ENCODE measurements around the gene C10orf90. TPM values are rescaled to one million over a fixed set of nuclear protein-coding genes. Genes with fewer than 3 reads are reported as not detected.
"Not testable (repeated sequence)": the region's sequence is repeated elsewhere in the genome, so short reads cannot be mapped to it uniquely, and the experiment has no call there.

The C10orf90 gene
- total RNA-seq, 2 donors from 2014 or later = 0.43 TPM; not detected in 1

DNA sequence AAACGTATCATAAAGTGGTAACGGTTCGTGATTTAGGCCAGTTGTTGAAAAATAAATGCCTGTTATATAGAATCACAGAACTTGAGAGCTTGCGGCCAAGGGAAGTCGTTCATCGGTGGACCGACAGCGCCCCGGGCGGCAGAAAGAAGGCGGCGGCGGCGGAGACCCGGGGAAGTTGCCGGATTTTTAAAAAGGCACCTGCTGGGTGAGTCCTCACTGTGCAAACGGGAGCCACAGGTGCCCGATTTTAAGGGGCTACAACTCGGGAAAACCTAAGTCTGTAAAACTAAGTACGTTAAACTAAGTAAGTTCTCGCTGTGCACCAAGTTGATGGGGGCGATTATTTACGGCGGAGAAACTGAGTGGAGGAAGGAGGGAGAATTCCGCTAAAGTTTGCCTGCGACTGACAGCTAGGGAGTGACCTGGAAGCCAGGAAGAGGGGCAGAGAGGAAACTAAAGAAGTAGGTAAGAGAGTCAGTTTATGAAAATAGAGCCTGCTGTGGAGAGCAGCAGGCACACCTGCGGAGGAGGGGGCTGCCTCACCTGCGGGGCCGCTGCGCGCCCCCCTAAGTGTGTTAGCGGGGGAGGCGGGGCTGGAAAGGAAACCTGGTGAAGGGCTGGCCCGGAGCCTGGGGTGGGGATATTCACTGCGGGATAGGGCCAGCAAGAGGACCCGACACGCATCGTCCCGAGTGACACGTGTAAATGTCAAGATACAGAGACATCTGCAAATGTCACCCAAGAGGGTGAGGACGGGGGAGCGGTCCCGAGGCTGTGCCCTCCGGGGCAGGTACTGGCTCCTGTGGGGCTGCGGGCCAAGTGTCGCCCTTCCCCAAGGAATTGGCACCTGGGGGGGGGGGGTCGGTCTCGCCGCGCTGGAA lies 283.2 kb downstream of the C10orf90 start:
- Histone ChIP-seq H3K9me3 (no peaks in the 10 kb centered on the region), H3K27ac (peak overlapping the region in 1 of 2 donors; percentile 62), H3K4me1 (peaks cover 0 to 18% of the 10 kb centered on the region in 2 donors), H3K36me3 (no peaks in the 10 kb centered on the region), H3K4me3 (peak overlapping the region; percentile 24 to 51), H3K27me3 (peaks cover 0 to 4% of the 10 kb centered on the region in 2 donors)
- TF ChIP-seq, protein P1, sequence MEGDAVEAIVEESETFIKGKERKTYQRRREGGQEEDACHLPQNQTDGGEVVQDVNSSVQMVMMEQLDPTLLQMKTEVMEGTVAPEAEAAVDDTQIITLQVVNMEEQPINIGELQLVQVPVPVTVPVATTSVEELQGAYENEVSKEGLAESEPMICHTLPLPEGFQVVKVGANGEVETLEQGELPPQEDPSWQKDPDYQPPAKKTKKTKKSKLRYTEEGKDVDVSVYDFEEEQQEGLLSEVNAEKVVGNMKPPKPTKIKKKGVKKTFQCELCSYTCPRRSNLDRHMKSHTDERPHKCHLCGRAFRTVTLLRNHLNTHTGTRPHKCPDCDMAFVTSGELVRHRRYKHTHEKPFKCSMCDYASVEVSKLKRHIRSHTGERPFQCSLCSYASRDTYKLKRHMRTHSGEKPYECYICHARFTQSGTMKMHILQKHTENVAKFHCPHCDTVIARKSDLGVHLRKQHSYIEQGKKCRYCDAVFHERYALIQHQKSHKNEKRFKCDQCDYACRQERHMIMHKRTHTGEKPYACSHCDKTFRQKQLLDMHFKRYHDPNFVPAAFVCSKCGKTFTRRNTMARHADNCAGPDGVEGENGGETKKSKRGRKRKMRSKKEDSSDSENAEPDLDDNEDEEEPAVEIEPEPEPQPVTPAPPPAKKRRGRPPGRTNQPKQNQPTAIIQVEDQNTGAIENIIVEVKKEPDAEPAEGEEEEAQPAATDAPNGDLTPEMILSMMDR (IDR thresholded peaks at IDR 0.05) = peak; percentile 35 to 80
- DNase-seq (ENCODE audit: low spot score) = peak; percentile 85

DNA sequence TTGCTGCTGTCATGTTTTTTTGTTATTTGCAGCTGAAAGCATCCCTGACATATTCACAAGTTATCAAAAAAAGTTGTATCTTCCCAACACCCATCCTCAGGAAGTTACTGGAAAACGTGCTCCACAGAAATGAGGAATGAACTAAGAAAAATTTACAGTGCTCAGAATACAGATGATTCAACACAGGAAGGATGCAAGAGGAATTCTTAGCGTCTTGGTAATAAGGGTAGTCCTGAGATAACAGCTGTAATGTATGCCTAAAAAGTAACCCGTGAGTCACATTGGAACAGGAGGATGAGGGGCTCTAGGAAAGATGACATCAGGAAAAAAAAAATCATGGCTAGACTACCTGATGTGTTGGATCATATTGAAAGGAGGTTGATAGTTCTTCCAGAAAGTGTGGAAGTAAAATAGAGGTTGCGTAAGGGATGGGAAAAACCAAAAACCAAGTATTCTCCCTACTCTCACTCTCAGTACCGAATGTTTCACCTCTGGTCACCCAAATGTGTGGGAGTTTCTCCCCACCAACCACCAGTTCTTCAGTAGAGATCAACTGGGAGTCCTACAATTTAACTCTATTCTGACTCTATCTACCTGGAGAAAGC lies 286.1 kb downstream of the C10orf90 start:
- TF ChIP-seq, protein P1 (IDR thresholded peaks at IDR 0.05) = no peak
- Histone ChIP-seq H3K36me3 (no peaks in the 10 kb centered on the region), H3K27me3 (peaks cover 0 to 4% of the 10 kb centered on the region in 2 donors), H3K9me3 (no peaks in the 10 kb centered on the region), H3K4me3 (no peak overlapping the region), H3K27ac (no peak overlapping the region), H3K4me1 (peaks cover 0 to 18% of the 10 kb centered on the region in 2 donors)
- DNase-seq (ENCODE audit: low spot score) = no peak

DNA sequence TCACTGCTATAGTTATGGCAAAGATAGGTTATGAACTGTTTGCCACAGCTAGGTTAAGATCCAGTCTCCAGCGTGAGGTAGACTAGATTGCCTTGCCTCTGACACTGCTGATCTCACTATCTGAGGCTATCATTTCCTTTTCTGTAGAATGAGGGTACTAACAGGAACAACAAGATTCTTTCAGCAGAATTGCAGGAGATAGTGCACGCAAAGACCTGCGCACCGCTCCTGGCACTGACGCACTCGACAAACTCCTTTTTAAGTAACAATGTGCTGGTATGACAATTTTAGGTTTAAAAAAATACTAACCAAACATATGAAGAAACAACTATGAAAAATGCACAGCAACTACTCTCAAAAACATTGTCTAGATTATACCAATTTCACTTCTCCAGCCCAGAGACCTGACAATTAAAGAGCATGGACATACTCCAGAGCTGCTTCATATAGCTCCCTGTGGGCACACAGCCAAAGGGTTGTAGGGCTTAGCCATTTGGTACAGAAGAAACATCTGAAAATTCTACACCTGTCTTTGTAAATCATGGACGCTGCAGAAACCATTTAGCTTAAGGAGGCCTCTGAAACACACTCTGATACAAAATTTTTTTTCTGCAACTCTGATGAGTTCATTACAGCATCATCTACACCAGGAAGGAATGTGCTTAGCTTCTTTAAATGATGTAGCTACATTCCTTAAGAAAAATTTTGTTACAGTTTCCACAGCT lies 290.0 kb downstream of the C10orf90 start:
- Histone ChIP-seq H3K9me3 (no peaks in the 10 kb centered on the region), H3K27ac (no peak overlapping the region), H3K36me3 (no peaks in the 10 kb centered on the region), H3K4me3 (no peak overlapping the region), H3K4me1 (no peaks in the 10 kb centered on the region), H3K27me3 (no peaks in the 10 kb centered on the region)
- no peak for DNase-seq (ENCODE audit: low spot score)
- TF ChIP-seq, protein P1 (IDR thresholded peaks at IDR 0.05) = no peak

DNA sequence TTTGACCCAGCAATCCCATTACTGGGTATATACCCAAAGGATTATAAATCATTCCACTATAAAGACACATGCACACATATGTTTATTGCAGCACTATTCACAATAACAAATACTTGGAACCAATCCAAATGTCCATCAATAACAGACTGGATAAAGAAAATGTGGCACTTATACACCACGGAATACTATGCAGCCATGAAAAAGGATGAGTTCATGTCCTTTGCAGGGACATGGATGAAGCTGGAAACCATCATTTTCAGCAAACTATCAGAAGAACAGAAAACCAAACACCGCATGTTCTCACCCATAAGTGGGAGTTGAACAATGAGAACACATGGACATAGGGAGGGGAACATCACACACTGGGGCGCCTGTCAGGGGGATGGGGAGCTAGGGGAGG lies 291.3 kb downstream of the C10orf90 start:
- H3K9me3 ChIP-seq; H3K4me3 ChIP-seq; DNase-seq (ENCODE audit: low spot score); H3K4me1 ChIP-seq; H3K27me3 ChIP-seq; H3K27ac ChIP-seq; H3K36me3 ChIP-seq: not testable (repeated sequence)

DNA sequence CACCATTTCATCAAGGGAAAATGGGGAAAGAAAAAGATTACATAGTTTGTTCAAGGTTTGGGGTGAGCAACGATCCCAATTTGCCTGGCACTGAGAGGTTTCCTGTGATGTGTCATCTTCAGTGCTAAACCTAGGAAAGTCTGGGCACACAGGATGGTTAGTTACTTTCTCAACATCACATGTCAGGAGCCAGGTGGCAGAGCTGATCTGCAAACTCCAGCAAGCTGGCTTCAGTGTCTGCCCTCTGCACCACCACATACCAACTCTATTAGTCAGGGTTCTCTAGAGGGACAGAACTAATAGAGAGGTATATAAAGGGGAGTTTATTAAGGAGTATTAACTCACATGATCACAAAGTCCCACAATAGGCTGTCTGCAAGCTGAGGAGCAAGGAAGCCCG lies 293.5 kb downstream of the C10orf90 start:
- Histone ChIP-seq H3K9me3 (peaks cover 0 to 5% of the 10 kb centered on the region in 2 donors), H3K27me3 (no peaks in the 10 kb centered on the region), H3K36me3 (no peaks in the 10 kb centered on the region), H3K27ac (no peak overlapping the region), H3K4me3 (no peak overlapping the region), H3K4me1 (no peaks in the 10 kb centered on the region)
- DNase-seq (ENCODE audit: low spot score) = no peak
- TF ChIP-seq, protein P1 (IDR thresholded peaks at IDR 0.05) = no peak

Measured in right atrium auricular region (tissue), 2 donors.